ENCODE results near the gene ZNF892.

- TF ChIP-seq EZH2 (IDR thresholded peaks at IDR 0.05; ENCODE audit: low read length, missing control alignments), result no peak
- TF ChIP-seq, protein P1, sequence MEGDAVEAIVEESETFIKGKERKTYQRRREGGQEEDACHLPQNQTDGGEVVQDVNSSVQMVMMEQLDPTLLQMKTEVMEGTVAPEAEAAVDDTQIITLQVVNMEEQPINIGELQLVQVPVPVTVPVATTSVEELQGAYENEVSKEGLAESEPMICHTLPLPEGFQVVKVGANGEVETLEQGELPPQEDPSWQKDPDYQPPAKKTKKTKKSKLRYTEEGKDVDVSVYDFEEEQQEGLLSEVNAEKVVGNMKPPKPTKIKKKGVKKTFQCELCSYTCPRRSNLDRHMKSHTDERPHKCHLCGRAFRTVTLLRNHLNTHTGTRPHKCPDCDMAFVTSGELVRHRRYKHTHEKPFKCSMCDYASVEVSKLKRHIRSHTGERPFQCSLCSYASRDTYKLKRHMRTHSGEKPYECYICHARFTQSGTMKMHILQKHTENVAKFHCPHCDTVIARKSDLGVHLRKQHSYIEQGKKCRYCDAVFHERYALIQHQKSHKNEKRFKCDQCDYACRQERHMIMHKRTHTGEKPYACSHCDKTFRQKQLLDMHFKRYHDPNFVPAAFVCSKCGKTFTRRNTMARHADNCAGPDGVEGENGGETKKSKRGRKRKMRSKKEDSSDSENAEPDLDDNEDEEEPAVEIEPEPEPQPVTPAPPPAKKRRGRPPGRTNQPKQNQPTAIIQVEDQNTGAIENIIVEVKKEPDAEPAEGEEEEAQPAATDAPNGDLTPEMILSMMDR (conservative IDR thresholded peaks at IDR 0.05 in 1 of 2, IDR thresholded peaks at IDR 0.05 in 1 of 2; ENCODE audit: low read depth in 1 of 2, low read length in 2 of 2), result no peak
Observed at GRCh38 chr2:95158891-95159619, 48.3 kb upstream of the ZNF892 start.

Data from fibroblast of lung (primary cell).